ENCODE results near the gene COL15A1. TPM values are rescaled to one million over a fixed set of nuclear protein-coding genes. Genes with fewer than 3 reads are reported as not detected.

Gene COL15A1
- total and polyA plus RNA-seq, 2 of the 8 experiments (the other 6 are each of a cell fraction or from before 2014, with no cell fraction given), result 0.12 to 0.15 TPM

- POLR2A ChIA-PET (ENCODE audit: partially characterized antibody), result no interaction called here
- H3K56ac ChIP-seq (replicated peaks; ENCODE audit: insufficient read length, low read depth, low read length), result no peak overlapping the region
- TF ChIP-seq EZH2 (IDR thresholded peaks at IDR 0.05; ENCODE audit: low read depth, low read length, severe bottlenecking) (no peak), SP2 (IDR thresholded peaks at IDR 0.05; ENCODE audit: low read length) (no peak), CHD2 (IDR thresholded peaks at IDR 0.05; ENCODE audit: low read length) (no peak), POLR2AphosphoS5 (IDR thresholded peaks at IDR 0.05; ENCODE audit: low read depth, low read length) (no peak), NRF1 (IDR thresholded peaks at IDR 0.05; ENCODE audit: low read depth, low read length) (no peak), BCL11A (IDR thresholded peaks at IDR 0.05; ENCODE audit: low read depth in 2 of 2, low read length in 2 of 2) (no peak), JUND (IDR thresholded peaks at IDR 0.05; ENCODE audit: low read length) (no peak)
- no peak overlapping the region for H2BK15ac ChIP-seq (ENCODE audit: low read length)
- no peak overlapping the region for H3K23ac ChIP-seq (ENCODE audit: insufficient read length)
- H3K14ac ChIP-seq (ENCODE audit: insufficient read length), result no peak overlapping the region
- no peaks in the 10 kb centered on the region for H3K36me3 ChIP-seq (ENCODE audit: control insufficient read depth in 2 of 4, insufficient read depth in 4 of 4, low read length in 3 of 4)
- H2AFZ ChIP-seq (ENCODE audit: low read length), result no peak overlapping the region
- no peaks in the 10 kb centered on the region for H3K23me2 ChIP-seq (ENCODE audit: low read depth, low read length)
- H3K4me2 ChIP-seq (ENCODE audit: insufficient read depth in 1 of 2, low read depth in 2 of 2, low read length in 2 of 2), result no peak overlapping the region
- no peak overlapping the region for H2BK5ac ChIP-seq (ENCODE audit: low read depth, low read length)
- H3K9ac ChIP-seq (replicated peaks in 1 of 4; ENCODE audit: extremely low read depth in 1 of 4, low read depth in 3 of 4, low read length in 3 of 4), result no peak overlapping the region
- H3K18ac ChIP-seq (ENCODE audit: extremely low read depth, low read length), result no peak overlapping the region
- H4K91ac ChIP-seq (replicated peaks; ENCODE audit: insufficient read length, low read length), result no peak overlapping the region
- CTCF ChIA-PET (ENCODE audit: partially characterized antibody), result interaction anchor here (0.8 to 10.2 kb wide), 9 partner anchors 18 to 148 kb away, joined by 3 to 116 read pairs (median 5); no protein-coding TSS in a partner anchor
- H3K4me3 ChIP-seq (ENCODE audit: extremely low read depth in 1 of 4, insufficient read depth in 2 of 4, low read depth in 3 of 4, low read length in 4 of 4), result no peak overlapping the region
- FAIRE-seq (no peak), DNase-seq (ENCODE audit: low read depth in 1 of 2, low spot score in 2 of 2) (no peak)
- H3K79me1 ChIP-seq (ENCODE audit: low read depth, low read length), result no peaks in the 10 kb centered on the region
- H3K9me3 ChIP-seq (ENCODE audit: insufficient read depth in 2 of 2, low read depth in 1 of 2, low read length in 1 of 2), result peaks cover 7 to 17% of the 10 kb centered on the region in 2 experiments; a peak in 3 of 4 replicates
- no peak overlapping the region for H2AK5ac ChIP-seq (ENCODE audit: low read depth, low read length)
- H3K4ac ChIP-seq (replicated peaks; ENCODE audit: insufficient read length, low read depth, low read length), result no peak overlapping the region
- 90% methylated on average over 7 of the region's 7 CpGs; no CpG with 5 or more reads in 1 of the 2 experiments for WGBS, 2 experiments (ENCODE audit: extremely low coverage in 1 of 2, insufficient coverage in 1 of 2, insufficient read length in 1 of 2, insufficient replicate concordance in 2 of 2, low coverage in 1 of 2, low lambda C conversion rate in 2 of 2, missing lambda C conversion rate in 1 of 2)
- no peak overlapping the region for H2BK20ac ChIP-seq (ENCODE audit: low read length)
- H3K79me2 ChIP-seq (ENCODE audit: control insufficient read depth in 1 of 2, insufficient read depth in 2 of 2, low read length in 2 of 2), result no peaks in the 10 kb centered on the region
- no peaks in the 10 kb centered on the region; a peak in 1 of 7 replicates for H3K27me3 ChIP-seq (replicated peaks in 1 of 4; ENCODE audit: control insufficient read depth in 3 of 4, extremely low read depth in 1 of 4, insufficient read depth in 3 of 4, low read length in 3 of 4)
- no peak overlapping the region for H2BK120ac ChIP-seq (replicated peaks; ENCODE audit: low read depth, low read length)
- H3K4me1 ChIP-seq (replicated peaks in 1 of 4; ENCODE audit: control insufficient read depth in 3 of 4, insufficient read depth in 4 of 4, low read length in 3 of 4), result peaks cover 0 to 2% (median 0%) of the 10 kb centered on the region in 4 experiments; a peak in 1 of 7 replicates
- no peaks in the 10 kb centered on the region for H4K20me1 ChIP-seq (replicated peaks in 1 of 2; ENCODE audit: control insufficient read depth in 1 of 2, insufficient read depth in 2 of 2, low read length in 2 of 2)
- H4K8ac ChIP-seq (ENCODE audit: extremely low read depth, insufficient read depth, low read length), result no peak overlapping the region
- H4K5ac ChIP-seq (ENCODE audit: insufficient read length, low read depth, low read length), result no peak overlapping the region
- H2BK12ac ChIP-seq (ENCODE audit: low read depth, low read length), result no peak overlapping the region
- H3K27ac ChIP-seq (ENCODE audit: low read depth, low read length), result no peak overlapping the region
These were observed 52.3 kb downstream of the COL15A1 start for GRCh38 chr9:98995971-98996504.

All from H1 (cell line).